ENCODE measurements around the gene PARN. TPM values are rescaled to one million over a fixed set of nuclear protein-coding genes. Genes with fewer than 3 reads are reported as not detected.

PARN gene
- polyA plus RNA-seq, 1 donor from 2014 or later = 22.3 TPM

DNA sequence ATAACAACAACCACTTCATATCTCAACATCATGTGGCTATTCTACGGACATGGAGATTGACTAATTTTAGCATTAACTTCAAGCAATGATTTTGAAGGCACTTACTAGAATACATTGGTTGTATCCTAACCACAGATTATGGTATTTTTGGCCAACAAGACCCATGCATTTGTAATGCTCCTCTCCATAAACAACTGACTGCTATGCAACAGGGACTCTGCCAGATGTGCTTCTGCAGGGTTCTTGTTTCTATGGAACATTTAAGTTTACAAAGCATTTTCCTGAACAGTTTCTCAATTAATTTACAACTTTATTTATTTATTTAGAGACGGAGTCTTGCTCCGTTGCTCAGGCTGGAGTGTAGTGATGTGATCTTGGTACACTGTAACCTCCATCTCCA, 178.0 kb downstream of the PARN start:
- H3K9me3 ChIP-seq (ENCODE audit: low read length) = no peaks in the 10 kb centered on the region
- no peak overlapping the region for H3K4me2 ChIP-seq (ENCODE audit: low read length)
- H3K4me3 ChIP-seq (ENCODE audit: low read length) = no peak overlapping the region
- no peak overlapping the region for H2AFZ ChIP-seq (ENCODE audit: low read depth, low read length)
- H3K36me3 ChIP-seq (ENCODE audit: insufficient read depth, low read length) = no peaks in the 10 kb centered on the region
- H3K9me2 ChIP-seq (ENCODE audit: insufficient read depth, low read length) = no peaks in the 10 kb centered on the region
- H3K27me3 ChIP-seq (ENCODE audit: insufficient read depth, low read depth, low read length) = no peaks in the 10 kb centered on the region
- H4K20me1 ChIP-seq (ENCODE audit: insufficient read depth) = no peaks in the 10 kb centered on the region
- H3F3A ChIP-seq (ENCODE audit: insufficient read depth, low read length, poor library complexity, severe bottlenecking) = no peaks in the 10 kb centered on the region
- H3K9ac ChIP-seq (ENCODE audit: low read length) = no peak overlapping the region
- TF ChIP-seq, protein P1, sequence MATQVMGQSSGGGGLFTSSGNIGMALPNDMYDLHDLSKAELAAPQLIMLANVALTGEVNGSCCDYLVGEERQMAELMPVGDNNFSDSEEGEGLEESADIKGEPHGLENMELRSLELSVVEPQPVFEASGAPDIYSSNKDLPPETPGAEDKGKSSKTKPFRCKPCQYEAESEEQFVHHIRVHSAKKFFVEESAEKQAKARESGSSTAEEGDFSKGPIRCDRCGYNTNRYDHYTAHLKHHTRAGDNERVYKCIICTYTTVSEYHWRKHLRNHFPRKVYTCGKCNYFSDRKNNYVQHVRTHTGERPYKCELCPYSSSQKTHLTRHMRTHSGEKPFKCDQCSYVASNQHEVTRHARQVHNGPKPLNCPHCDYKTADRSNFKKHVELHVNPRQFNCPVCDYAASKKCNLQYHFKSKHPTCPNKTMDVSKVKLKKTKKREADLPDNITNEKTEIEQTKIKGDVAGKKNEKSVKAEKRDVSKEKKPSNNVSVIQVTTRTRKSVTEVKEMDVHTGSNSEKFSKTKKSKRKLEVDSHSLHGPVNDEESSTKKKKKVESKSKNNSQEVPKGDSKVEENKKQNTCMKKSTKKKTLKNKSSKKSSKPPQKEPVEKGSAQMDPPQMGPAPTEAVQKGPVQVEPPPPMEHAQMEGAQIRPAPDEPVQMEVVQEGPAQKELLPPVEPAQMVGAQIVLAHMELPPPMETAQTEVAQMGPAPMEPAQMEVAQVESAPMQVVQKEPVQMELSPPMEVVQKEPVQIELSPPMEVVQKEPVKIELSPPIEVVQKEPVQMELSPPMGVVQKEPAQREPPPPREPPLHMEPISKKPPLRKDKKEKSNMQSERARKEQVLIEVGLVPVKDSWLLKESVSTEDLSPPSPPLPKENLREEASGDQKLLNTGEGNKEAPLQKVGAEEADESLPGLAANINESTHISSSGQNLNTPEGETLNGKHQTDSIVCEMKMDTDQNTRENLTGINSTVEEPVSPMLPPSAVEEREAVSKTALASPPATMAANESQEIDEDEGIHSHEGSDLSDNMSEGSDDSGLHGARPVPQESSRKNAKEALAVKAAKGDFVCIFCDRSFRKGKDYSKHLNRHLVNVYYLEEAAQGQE (IDR thresholded peaks at IDR 0.05; ENCODE audit: borderline replicate concordance) = no peak
- no peak for TF ChIP-seq RAD21 (conservative IDR thresholded peaks at IDR 0.05)
- TF ChIP-seq EP300 (conservative IDR thresholded peaks at IDR 0.05; ENCODE audit: poor library complexity, severe bottlenecking) = no peak
- H3K79me2 ChIP-seq (replicated peaks; ENCODE audit: insufficient read depth, low read length) = no peaks in the 10 kb centered on the region
- H3K27ac ChIP-seq (ENCODE audit: low read length) = no peak overlapping the region

DNA sequence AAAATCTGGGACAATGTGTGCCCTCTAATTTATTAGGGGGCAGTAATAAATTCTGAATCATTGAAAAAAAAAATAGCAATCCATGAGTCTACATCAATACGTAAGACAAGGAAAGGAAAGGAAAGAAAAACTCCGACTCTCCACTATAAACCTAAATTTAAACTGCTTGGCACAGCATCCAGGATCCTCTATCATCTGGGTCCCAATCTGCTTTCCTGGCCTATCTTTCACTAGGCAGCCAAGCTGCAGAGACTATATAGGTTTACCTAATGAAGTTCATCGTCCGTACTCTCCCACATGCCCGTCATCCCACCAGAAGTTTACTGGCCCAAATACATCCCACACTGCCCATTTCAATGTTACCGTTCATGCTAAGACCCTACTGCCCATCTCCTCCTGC, 179.2 kb downstream of the PARN start:
- Histone ChIP-seq H3K79me2 (replicated peaks; ENCODE audit: insufficient read depth, low read length) (no peaks in the 10 kb centered on the region), H3K4me2 (ENCODE audit: low read length) (no peak overlapping the region), H3K9me2 (ENCODE audit: insufficient read depth, low read length) (no peaks in the 10 kb centered on the region), H4K20me1 (ENCODE audit: insufficient read depth) (no peaks in the 10 kb centered on the region), H3F3A (ENCODE audit: insufficient read depth, low read length, poor library complexity, severe bottlenecking) (no peaks in the 10 kb centered on the region), H3K27me3 (ENCODE audit: insufficient read depth, low read depth, low read length) (no peaks in the 10 kb centered on the region), H3K27ac (ENCODE audit: low read length) (no peak overlapping the region), H3K9ac (ENCODE audit: low read length) (no peak overlapping the region), H2AFZ (ENCODE audit: low read depth, low read length) (no peak overlapping the region), H3K36me3 (ENCODE audit: insufficient read depth, low read length) (no peaks in the 10 kb centered on the region), H3K9me3 (ENCODE audit: low read length) (no peaks in the 10 kb centered on the region), H3K4me3 (ENCODE audit: low read length) (no peak overlapping the region)
- TF ChIP-seq SMC3 (conservative IDR thresholded peaks at IDR 0.05; ENCODE audit: poor library complexity) = no peak
- TF ChIP-seq, protein P1 (IDR thresholded peaks at IDR 0.05; ENCODE audit: borderline replicate concordance) = no peak
- no peak for TF ChIP-seq EP300 (conservative IDR thresholded peaks at IDR 0.05; ENCODE audit: poor library complexity, severe bottlenecking)
- TF ChIP-seq RAD21 (conservative IDR thresholded peaks at IDR 0.05) = no peak
- no peak for TF ChIP-seq EZH2 (IDR thresholded peaks at IDR 0.05; ENCODE audit: borderline replicate concordance, insufficient read depth, low read length, poor library complexity, severe bottlenecking)
- TF ChIP-seq POLR2AphosphoS5 (IDR thresholded peaks at IDR 0.05) = no peak
- TF ChIP-seq TAF1 (IDR thresholded peaks at IDR 0.05; ENCODE audit: low read depth) = no peak

Measured in neural cell (in vitro differentiated cells).